ENCODE measurements around the gene LEMD1. TPM values are rescaled to one million over a fixed set of nuclear protein-coding genes. Genes with fewer than 3 reads are reported as not detected.
"Not testable (repeated sequence)": the region's sequence is repeated elsewhere in the genome, so short reads cannot be mapped to it uniquely, and the experiment has no call there.

Gene LEMD1
- total and polyA plus RNA-seq, 5 experiments from 2014 or later, result not detected

DNA sequence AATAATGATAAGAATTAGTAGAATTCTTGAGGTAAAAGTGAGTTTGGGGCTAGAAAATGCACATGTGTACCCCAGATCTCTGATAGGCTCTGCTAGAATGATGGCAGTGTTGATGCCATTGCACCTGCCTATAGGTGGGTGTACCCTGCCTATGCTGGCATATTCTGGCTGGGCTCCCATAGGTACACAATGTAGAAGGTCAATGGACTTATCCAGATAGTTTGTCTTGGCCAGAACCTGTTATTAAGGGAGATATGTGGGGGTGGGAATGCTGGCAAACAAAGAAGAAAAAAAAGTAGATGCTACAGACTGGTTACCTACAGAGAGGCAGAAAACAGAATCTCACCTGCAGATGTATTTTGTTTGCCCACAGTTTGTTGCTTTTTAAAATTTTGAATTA is 51.1 kb downstream of the LEMD1 start:
- H3K4me1 Mint-ChIP-seq, result peaks cover 10 to 17% (median 13%) of the 10 kb centered on the region in 4 donors
- H3K27me3 Mint-ChIP-seq, result peaks cover 0 to 18% (median 6%) of the 10 kb centered on the region in 5 donors
- no peaks in the 10 kb centered on the region for H3K36me3 Mint-ChIP-seq
- ATAC-seq (no peak), DNase-seq (no peak)
- POLR2A ChIA-PET, result no interaction called here
- H3K27ac Mint-ChIP-seq, result peak overlapping the region in 1 of 10 donors; percentile 64
- no peaks in the 10 kb centered on the region for H3K9me3 Mint-ChIP-seq
- no peak overlapping the region for H3K4me3 Mint-ChIP-seq

DNA sequence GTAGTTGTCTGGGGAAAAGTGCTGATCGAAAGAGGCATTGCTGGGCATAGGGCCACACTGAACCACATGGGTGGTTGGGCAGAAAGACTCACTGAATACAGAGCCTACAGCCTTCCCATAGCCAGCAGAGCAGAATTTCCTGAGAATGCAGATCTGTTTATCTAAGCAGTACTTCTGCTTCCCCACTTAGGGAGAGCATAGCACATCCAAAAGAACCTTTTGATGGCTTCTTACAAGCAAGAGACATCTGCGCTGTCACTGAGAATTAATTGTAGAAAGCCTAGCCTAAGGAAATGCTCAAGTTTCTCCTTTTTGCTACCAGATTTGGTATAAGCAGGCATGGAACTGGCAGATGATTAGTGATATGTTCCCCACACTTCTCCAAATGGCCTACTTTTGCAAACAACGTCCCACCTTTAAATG is 52.1 kb downstream of the LEMD1 start:
- no peaks in the 10 kb centered on the region for H3K36me3 Mint-ChIP-seq
- no peak overlapping the region for H3K4me3 Mint-ChIP-seq
- DNase-seq (no peak), ATAC-seq (no peak)
- H3K4me1 Mint-ChIP-seq, result peaks cover 9 to 14% (median 12%) of the 10 kb centered on the region in 4 donors
- POLR2A ChIA-PET, result no interaction called here
- H3K27ac Mint-ChIP-seq, result no peak overlapping the region
- no peaks in the 10 kb centered on the region for H3K9me3 Mint-ChIP-seq
- peaks cover 0 to 15% (median 4%) of the 10 kb centered on the region in 5 donors for H3K27me3 Mint-ChIP-seq

DNA sequence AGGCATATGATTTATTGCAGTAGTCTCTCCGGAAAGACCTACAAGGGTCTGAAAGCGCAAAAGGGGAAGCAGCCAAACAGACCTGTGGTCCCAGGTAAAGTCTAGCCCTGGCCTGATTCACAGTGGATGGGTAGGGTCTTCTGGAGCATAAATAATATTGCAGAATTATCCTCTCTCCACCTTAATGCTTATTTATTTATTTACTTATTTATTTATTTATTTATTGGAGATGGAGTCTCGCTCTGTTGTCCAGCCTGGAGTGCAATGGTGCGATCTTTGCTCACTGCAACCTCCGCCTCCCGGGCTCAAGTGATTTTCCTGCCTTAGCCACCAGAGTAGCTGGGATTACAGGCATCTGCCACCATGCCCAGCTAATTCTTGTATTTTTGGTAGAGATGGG is 53.4 kb downstream of the LEMD1 start:
- Mint-ChIP-seq H3K9me3 (no peaks in the 10 kb centered on the region), H3K4me1 (peaks cover 0 to 2% (median under 1%) of the 10 kb centered on the region in 4 donors), H3K4me3 (no peak overlapping the region), H3K36me3 (no peaks in the 10 kb centered on the region), H3K27me3 (peaks cover 0 to 12% (median 1%) of the 10 kb centered on the region in 5 donors), H3K27ac (no peak overlapping the region)
- ATAC-seq, result no peak
- DNase-seq, result no peak
- POLR2A ChIA-PET, result no interaction called here

DNA sequence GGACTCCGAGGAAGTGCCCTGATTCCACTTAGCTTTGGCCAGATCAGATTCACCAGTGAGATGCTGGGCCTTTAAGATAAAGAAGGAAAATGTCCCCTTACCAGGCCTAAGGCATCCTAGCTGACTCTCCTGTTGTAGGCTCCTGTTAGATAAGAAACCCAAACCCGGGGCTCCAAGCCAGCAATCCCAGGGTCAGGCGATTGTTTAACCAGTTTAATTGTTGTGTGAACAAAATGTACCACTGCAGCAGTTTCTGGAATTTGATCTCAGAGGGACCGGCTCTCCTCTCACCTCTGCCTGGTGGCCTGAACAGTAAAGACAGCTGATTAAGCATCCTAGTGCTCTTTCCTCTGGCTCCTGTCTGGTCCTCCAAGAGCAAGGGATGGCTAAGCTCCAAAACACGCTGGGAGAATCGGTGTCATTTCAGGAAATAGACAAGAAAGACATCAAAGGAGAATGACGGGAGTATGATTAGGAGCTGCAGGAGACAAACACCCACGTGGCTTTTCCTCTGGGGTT is 55.9 kb downstream of the LEMD1 start:
- H3K9me3 Mint-ChIP-seq, result no peaks in the 10 kb centered on the region
- DNase-seq (no peak), ATAC-seq (no peak)
- no peak overlapping the region for H3K4me3 Mint-ChIP-seq
- no peaks in the 10 kb centered on the region for H3K4me1 Mint-ChIP-seq
- no peaks in the 10 kb centered on the region for H3K36me3 Mint-ChIP-seq
- H3K27ac Mint-ChIP-seq, result no peak overlapping the region
- H3K27me3 Mint-ChIP-seq, result peaks cover 0 to 6% (median 1%) of the 10 kb centered on the region in 5 donors
- POLR2A ChIA-PET, result no interaction called here

DNA sequence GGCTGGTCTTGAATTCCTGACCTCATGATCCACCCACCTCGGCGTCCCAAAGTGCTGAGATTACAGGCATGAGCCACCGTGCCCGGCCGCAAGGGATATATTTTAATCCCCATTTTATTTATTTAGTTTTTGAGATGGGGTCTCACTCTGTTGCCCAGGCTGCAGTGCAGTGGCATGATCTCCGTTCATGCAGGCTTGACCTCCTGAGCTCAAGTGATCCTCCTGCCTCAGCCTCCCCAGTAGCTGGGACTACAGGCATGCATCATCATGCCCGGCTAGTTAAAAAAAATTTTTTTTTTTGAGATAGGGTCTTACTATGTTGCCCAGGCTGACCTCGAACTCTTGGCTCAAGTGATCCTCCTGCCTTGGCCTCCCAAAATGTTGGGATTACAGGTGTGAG is 56.8 kb downstream of the LEMD1 start:
- POLR2A ChIA-PET, result interaction anchor here (0.6 kb wide), 1 partner anchor 98 kb away, joined by 3 read pairs; no protein-coding TSS in a partner anchor
- not testable (repeated sequence) for H3K27me3 Mint-ChIP-seq, DNase-seq, H3K4me3 Mint-ChIP-seq, H3K36me3 Mint-ChIP-seq, H3K4me1 Mint-ChIP-seq, H3K27ac Mint-ChIP-seq, ATAC-seq, H3K9me3 Mint-ChIP-seq

DNA sequence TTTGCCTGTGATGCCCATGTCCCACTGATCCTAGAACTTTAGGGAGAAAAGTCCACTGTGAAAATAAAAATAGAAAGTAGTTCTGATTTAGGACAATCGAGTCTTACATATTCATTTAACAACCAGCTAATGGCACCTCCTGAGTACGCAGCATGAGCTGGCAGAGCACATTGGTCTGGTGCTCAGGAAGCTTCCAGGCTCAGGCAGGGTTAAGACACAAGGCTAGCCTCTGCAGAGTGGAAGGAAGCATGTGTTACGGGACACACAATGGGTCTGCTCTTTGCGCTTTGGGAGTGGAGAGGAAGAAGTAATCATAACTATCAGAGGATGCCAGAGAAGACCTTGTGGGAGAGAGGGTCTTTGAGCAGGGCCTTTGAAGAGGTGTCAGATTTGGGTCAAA is 61.0 kb downstream of the LEMD1 start:
- POLR2A ChIA-PET, result no interaction called here
- no peak for DNase-seq
- ATAC-seq, result no peak
- no peaks in the 10 kb centered on the region for H3K9me3 Mint-ChIP-seq
- no peak overlapping the region for H3K27ac Mint-ChIP-seq
- H3K4me3 Mint-ChIP-seq, result no peak overlapping the region
- H3K27me3 Mint-ChIP-seq, result peaks cover 7 to 32% (median 17%) of the 10 kb centered on the region in 5 donors
- H3K36me3 Mint-ChIP-seq, result no peaks in the 10 kb centered on the region
- no peaks in the 10 kb centered on the region for H3K4me1 Mint-ChIP-seq

DNA sequence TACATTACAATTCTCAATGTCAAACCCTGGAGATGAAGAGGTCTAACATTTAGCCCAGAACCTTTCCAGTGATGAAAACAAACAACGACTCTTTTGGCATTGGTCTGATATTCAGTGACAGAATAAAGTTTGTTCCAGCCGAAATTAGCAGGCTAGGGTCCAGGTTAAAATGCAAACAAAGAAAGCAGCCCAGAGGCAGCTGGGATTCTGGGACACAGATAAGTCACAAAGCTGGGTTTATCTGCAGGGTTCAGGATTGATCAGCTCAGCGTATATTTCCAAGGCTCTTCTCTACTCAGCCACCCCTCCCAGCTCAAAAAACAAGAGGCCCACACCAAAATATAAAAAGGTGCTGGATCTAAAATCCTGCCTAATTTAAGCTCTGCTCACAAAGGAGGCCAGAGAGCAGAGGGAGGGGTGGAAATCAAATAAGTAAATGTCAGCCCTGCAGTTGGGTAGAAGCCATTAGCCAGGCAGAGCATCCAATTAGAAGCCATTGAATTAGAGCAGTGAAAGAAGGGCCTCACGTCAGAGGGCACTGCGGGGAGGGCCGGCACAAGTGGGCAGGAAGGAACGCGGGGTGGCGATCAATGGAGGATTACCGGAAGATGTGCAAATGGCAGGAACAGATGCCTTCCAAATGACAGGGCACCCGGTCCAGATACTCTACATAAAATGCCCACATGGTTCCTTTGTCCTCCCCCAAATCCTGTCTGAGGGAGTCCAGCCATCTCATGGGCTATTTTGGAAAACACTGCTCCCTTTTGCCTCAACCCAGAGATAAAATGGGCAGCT is 61.9 kb downstream of the LEMD1 start:
- POLR2A ChIA-PET, result no interaction called here
- ATAC-seq (no peak), DNase-seq (no peak)
- H3K4me3 Mint-ChIP-seq, result no peak overlapping the region
- H3K36me3 Mint-ChIP-seq, result no peaks in the 10 kb centered on the region
- no peaks in the 10 kb centered on the region for H3K9me3 Mint-ChIP-seq
- peaks cover 7 to 32% (median 18%) of the 10 kb centered on the region in 5 donors for H3K27me3 Mint-ChIP-seq
- H3K4me1 Mint-ChIP-seq, result no peaks in the 10 kb centered on the region
- H3K27ac Mint-ChIP-seq, result no peak overlapping the region

DNA sequence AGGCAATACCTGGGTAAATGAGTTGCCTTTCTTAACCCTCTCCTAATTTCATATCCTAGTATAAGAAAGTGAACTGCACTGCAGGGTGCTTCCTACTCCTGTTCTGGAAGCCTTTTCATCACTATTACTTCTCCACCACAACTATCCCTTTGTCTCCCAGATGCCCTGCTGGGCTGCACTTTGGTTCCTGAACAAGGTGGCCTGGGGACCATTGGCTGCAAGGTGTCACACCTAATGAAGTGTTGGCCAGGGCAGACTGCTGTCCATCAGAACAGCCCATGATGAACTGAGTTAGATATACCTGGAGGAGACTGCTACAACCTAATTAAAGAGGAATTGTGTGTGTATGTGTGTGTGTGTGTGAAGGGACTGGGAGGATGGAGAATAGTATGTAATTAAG is 63.3 kb downstream of the LEMD1 start:
- Mint-ChIP-seq H3K36me3 (no peaks in the 10 kb centered on the region), H3K9me3 (no peaks in the 10 kb centered on the region), H3K27me3 (peaks cover 8 to 42% (median 16%) of the 10 kb centered on the region in 5 donors), H3K27ac (no peak overlapping the region), H3K4me1 (peaks cover 0 to 6% (median 0%) of the 10 kb centered on the region in 4 donors), H3K4me3 (no peak overlapping the region)
- ATAC-seq (no peak), DNase-seq (no peak)
- POLR2A ChIA-PET, result no interaction called here

DNA sequence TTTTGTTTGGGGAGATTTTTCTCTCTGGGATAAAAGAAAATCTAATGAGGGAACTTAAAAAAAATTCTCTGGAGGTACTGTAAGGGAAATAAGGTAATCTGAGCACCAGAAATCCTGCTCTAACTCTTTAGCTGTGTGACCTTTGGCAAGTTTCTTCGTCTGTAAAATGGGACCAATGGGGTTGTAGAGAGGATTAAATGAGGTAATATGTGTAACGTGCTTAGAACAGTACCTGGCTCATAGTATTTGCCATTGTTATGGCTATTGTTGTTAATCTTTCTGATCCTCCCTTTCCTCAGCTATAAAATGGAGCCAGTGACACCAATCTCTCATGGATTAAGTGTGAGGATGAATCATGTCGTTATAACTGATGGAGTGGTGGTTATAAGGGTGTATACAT is 64.3 kb downstream of the LEMD1 start:
- DNase-seq (no peak), ATAC-seq (no peak)
- Mint-ChIP-seq H3K27me3 (peaks cover 8 to 42% (median 16%) of the 10 kb centered on the region in 5 donors), H3K4me1 (peaks cover 0 to 6% (median 0%) of the 10 kb centered on the region in 4 donors), H3K4me3 (no peak overlapping the region), H3K27ac (no peak overlapping the region), H3K9me3 (no peaks in the 10 kb centered on the region), H3K36me3 (no peaks in the 10 kb centered on the region)
- POLR2A ChIA-PET, result no interaction called here

DNA sequence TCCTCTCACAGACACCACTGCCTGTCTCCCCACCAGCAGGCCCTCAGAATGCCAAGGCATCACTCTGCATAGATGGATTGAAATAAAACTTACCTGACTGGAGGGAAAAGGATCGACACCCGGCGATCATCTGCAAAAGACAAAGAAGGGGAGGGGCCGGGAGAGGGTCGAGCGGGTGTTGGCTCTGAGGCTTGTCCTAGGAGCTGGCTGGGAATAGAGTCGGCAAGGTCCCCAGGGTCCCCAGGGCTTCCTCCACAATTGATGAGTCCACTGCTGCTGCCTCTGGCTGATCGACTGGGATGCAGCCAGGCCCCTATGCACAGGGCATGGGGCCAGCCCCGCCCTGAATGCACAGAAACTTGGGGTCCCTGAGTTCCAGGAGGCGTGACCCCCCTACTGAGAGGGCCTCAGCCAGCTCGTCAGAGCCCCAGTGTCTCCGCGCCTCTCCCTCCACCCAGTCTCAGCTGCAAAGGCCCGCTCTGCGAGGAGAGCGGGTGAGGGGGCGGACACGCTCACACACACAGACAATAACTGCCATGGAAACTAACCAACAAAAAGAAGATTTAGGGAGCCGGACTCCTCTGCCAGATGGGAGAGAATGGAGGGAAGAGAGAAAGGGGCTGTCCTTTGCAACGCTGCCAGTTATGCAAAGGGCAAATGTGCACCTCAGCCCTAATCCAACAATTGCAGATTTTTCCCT is 65.3 kb downstream of the LEMD1 start, which contains the start of gene KLHDC8A:
Gene KLHDC8A (minus strand): TSS at position 483 of the 700 bp plus-strand sequence. CDS start 13,318 bp downstream, outside the sequence.
- ATAC-seq (no peak), DNase-seq (no peak)
- Mint-ChIP-seq H3K4me3 (no peak within 1 kb of the TSS), H3K36me3 (no peaks in the 10 kb centered on the region), H3K9me3 (no peaks in the 10 kb centered on the region), H3K27ac (no peak within 1 kb of the TSS), H3K27me3 (peaks cover 8 to 42% (median 16%) of the 10 kb centered on the region in 5 donors), H3K4me1 (peaks cover 0 to 6% (median 0%) of the 10 kb centered on the region in 4 donors)
- POLR2A ChIA-PET, result no interaction called here

DNA sequence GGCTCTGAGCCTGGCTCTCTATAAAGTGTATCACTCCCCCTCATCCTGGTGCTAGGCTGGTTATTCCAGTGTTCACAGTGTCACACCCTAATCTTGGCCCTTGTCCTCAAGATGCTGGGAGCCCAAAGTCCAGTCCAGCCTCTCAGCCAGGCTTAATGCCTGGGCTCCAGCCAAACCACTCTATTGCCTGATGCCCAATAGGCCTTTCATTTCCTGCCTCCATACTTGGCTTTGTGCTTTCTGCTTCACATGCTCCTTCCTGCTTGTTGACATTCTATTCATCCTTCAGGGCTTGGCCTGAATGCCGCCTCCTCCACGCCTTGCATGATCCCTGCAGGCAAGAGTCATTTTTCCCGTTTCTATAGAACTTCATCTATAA is 66.8 kb downstream of the LEMD1 start:
- Mint-ChIP-seq H3K4me1 (peaks cover 0 to 9% (median 3%) of the 10 kb centered on the region in 4 donors), H3K4me3 (no peak overlapping the region), H3K27me3 (peaks cover 8 to 42% (median 16%) of the 10 kb centered on the region in 5 donors), H3K27ac (no peak overlapping the region), H3K36me3 (no peaks in the 10 kb centered on the region), H3K9me3 (no peaks in the 10 kb centered on the region)
- POLR2A ChIA-PET, result no interaction called here
- ATAC-seq, result no peak
- no peak for DNase-seq

DNA sequence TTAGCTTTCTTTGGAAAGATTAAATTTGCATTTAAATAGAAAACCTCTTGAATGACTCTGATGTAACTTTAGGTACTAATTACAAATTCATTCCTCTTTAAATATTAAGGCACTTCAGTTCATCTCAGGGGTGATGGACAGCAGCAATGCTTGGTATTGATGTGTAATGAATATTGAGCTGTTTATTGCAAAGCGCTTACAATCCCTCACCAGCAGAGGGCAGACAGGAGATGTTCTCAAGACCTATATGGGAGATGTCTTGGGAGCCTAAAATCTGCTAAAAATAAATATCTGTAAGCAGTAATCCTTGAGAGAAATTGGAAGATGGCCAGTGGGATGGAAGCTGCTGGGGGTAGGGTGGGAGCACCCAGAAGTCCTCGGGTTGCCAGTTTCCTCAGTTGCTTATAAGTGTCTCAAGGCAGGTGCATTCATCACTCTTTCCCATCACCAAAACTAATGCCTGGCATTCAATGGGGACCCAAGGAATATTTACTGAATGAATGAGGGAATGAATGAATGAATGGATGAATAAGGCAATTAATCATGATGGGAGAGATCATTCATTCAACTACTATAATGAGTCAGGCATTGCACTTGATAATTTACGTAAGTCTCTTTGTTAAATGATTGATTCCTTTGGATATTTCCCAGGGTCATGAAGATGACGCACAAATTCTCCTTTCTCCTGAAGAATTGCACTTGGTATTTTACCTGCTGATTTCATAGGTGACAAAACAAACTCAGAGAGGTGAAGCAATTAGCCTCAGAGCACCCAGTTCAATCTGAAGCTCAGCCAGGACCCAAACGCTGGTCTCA is 67.4 kb downstream of the LEMD1 start:
- POLR2A ChIA-PET, result interaction anchor here (0.6 to 1.2 kb wide), 5 partner anchors 35 to 82 kb away, joined by 3 to 8 read pairs (median 4); no protein-coding TSS in a partner anchor
- no peaks in the 10 kb centered on the region for H3K9me3 Mint-ChIP-seq
- ATAC-seq, result peak; percentile 70 to 80
- H3K27ac Mint-ChIP-seq, result no peak overlapping the region
- peaks cover 0 to 15% (median 3%) of the 10 kb centered on the region in 4 donors for H3K4me1 Mint-ChIP-seq
- H3K27me3 Mint-ChIP-seq, result peaks cover 8 to 42% (median 16%) of the 10 kb centered on the region in 5 donors
- DNase-seq, result peak; percentile 27 to 82 (median 57)
- H3K36me3 Mint-ChIP-seq, result no peaks in the 10 kb centered on the region
- H3K4me3 Mint-ChIP-seq, result no peak overlapping the region
